IPS DF 6.9 (cell line): ENCODE results near the gene CENPE.

Experiments
- DNase-seq: peaks from one replicate; pipeline ENCODE4 v3.0.0-alpha.2; 2013; ENCODE audit warnings: low read depth, low spot score
- H3K27ac ChIP-seq: one replicate; pipeline ENCODE4 v1.5.1; 2013; ENCODE audit warnings: low read length, control low read depth
- H3K27me3 ChIP-seq: 2 replicates; pipeline ENCODE4 v1.6.1; 2013; ENCODE audit warnings: mild to moderate bottlenecking, low read length; ENCODE audit not compliant: control insufficient read depth, insufficient read depth
- H3K36me3 ChIP-seq: 2 replicates; pipeline ENCODE4 v1.6.1; 2013; ENCODE audit warnings: low read length; ENCODE audit not compliant: control insufficient read depth, insufficient read depth
- H3K4me1 ChIP-seq: 2 replicates; pipeline ENCODE4 v1.6.1; 2013; ENCODE audit warnings: low read length; ENCODE audit not compliant: control insufficient read depth, insufficient read depth
- H3K4me3 ChIP-seq: 2 replicates; pipeline ENCODE4 v1.5.1; 2013; ENCODE audit warnings: mild to moderate bottlenecking, low read length
- H3K9me3 ChIP-seq: 2 replicates; pipeline ENCODE4 v1.6.1; 2013; ENCODE audit warnings: low read length, inconsistent platforms; ENCODE audit not compliant: control insufficient read depth, insufficient read depth
- WGBS: extraction: QIAGEN DNeasy Blood & Tissue Kit; methylation state at CpG from one replicate; pipeline ENCODE4 v1.1.7; 2013; ENCODE audit warnings: mixed read lengths, missing lambda C conversion rate; ENCODE audit not compliant: insufficient read length, insufficient coverage; 5-methylcytosine and 5-hydroxymethylcytosine counted together

Gene CENPE

GRCh38 chr4:103129174-103129573 lies 69.0 kb downstream of the CENPE start:
- WGBS, result no CpG with 5 or more reads among the region's 8 CpGs
- no peak for DNase-seq

GRCh38 chr4:103126126-103126525 lies 72.0 kb downstream of the CENPE start:
- H3K27me3 ChIP-seq, result no peaks in the 10 kb centered on the region
- no CpG with 5 or more reads among the region's 3 CpGs for WGBS
- H3K4me3 ChIP-seq, result no peak overlapping the region
- no peaks in the 10 kb centered on the region; the same call in 1 of the 2 replicates for H3K36me3 ChIP-seq
- no peak for DNase-seq
- no peak overlapping the region for H3K27ac ChIP-seq
- no peaks in the 10 kb centered on the region for H3K9me3 ChIP-seq
- H3K4me1 ChIP-seq, result no peaks in the 10 kb centered on the region

More at GRCh38 chr4:103129174-103129573, 69.0 kb downstream of the CENPE start:
- 0 out of 2 replicates have a peak, but pooled peaks cover 4% of the 10 kb centered on the region for H3K36me3 ChIP-seq
- H3K9me3 ChIP-seq, result no peaks in the 10 kb centered on the region
- no peaks in the 10 kb centered on the region for H3K27me3 ChIP-seq
- H3K27ac ChIP-seq, result no peak overlapping the region
- no peaks in the 10 kb centered on the region for H3K4me1 ChIP-seq
- no peak overlapping the region for H3K4me3 ChIP-seq

GRCh38 chr4:103123114-103123513 lies 75.0 kb downstream of the CENPE start:
- H3K9me3 ChIP-seq, result no peaks in the 10 kb centered on the region
- no peaks in the 10 kb centered on the region for H3K4me1 ChIP-seq
- no peak for DNase-seq
- no peaks in the 10 kb centered on the region for H3K27me3 ChIP-seq
- no CpG with 5 or more reads among the region's 3 CpGs for WGBS
- no peak overlapping the region for H3K27ac ChIP-seq
- no peaks in the 10 kb centered on the region; the same call in 1 of the 2 replicates for H3K36me3 ChIP-seq
- H3K4me3 ChIP-seq, result no peak overlapping the region

GRCh38 chr4:103118166-103118565 lies 80.0 kb downstream of the CENPE start:
- no peak for DNase-seq
- Histone ChIP-seq H3K9me3 (no peaks in the 10 kb centered on the region), H3K4me3 (no peak overlapping the region), H3K36me3 (no peaks in the 10 kb centered on the region; the same call in 1 of the 2 replicates), H3K27me3 (no peaks in the 10 kb centered on the region), H3K27ac (no peak overlapping the region), H3K4me1 (no peaks in the 10 kb centered on the region)
- WGBS, result 100% methylated on average over 1 of the region's 1 CpG

- no peak overlapping the region for H3K4me3 ChIP-seq
- no peaks in the 10 kb centered on the region for H3K4me1 ChIP-seq
- no peak overlapping the region for H3K27ac ChIP-seq
- H3K36me3 ChIP-seq, result peaks cover 9% of the 10 kb centered on the region; the same call in 1 of the 2 replicates
- no CpG with 5 or more reads among the region's 4 CpGs for WGBS
- no peaks in the 10 kb centered on the region for H3K9me3 ChIP-seq
- H3K27me3 ChIP-seq, result no peaks in the 10 kb centered on the region
- DNase-seq, result no peak
Measured at GRCh38 chr4:103111598-103111997, 86.5 kb downstream of the CENPE start.

GRCh38 chr4:103108542-103108941 lies 89.6 kb downstream of the CENPE start:
- H3K4me3 ChIP-seq, result no peak overlapping the region
- H3K27ac ChIP-seq, result no peak overlapping the region
- no CpG with 5 or more reads among the region's 4 CpGs for WGBS
- no peaks in the 10 kb centered on the region for H3K9me3 ChIP-seq
- H3K27me3 ChIP-seq, result no peaks in the 10 kb centered on the region
- DNase-seq, result no peak
- H3K4me1 ChIP-seq, result no peaks in the 10 kb centered on the region
- peaks cover 9% of the 10 kb centered on the region; the same call in 1 of the 2 replicates for H3K36me3 ChIP-seq

GRCh38 chr4:103105558-103106356 lies 92.4 kb downstream of the CENPE start:
- no CpG with 5 or more reads among the region's 2 CpGs for WGBS
- H3K36me3 ChIP-seq, result peaks cover 9% of the 10 kb centered on the region; the same call in 1 of the 2 replicates
- H3K27ac ChIP-seq, result no peak overlapping the region
- H3K4me1 ChIP-seq, result no peaks in the 10 kb centered on the region
- H3K9me3 ChIP-seq, result no peaks in the 10 kb centered on the region
- no peaks in the 10 kb centered on the region for H3K27me3 ChIP-seq
- DNase-seq, result no peak
- H3K4me3 ChIP-seq, result no peak overlapping the region

GRCh38 chr4:103104886-103105285 lies 93.3 kb downstream of the CENPE start:
- Histone ChIP-seq H3K27ac (no peak overlapping the region), H3K9me3 (no peaks in the 10 kb centered on the region), H3K36me3 (peaks cover 9% of the 10 kb centered on the region; the same call in 1 of the 2 replicates), H3K4me1 (no peaks in the 10 kb centered on the region), H3K27me3 (no peaks in the 10 kb centered on the region), H3K4me3 (no peak overlapping the region)
- DNase-seq, result no peak
- no CpG with 5 or more reads among the region's 3 CpGs for WGBS

- no peak for DNase-seq
- Histone ChIP-seq H3K4me3 (no peak overlapping the region), H3K36me3 (no peaks in the 10 kb centered on the region), H3K4me1 (no peaks in the 10 kb centered on the region), H3K27me3 (no peaks in the 10 kb centered on the region), H3K27ac (no peak overlapping the region), H3K9me3 (no peaks in the 10 kb centered on the region)
- no CpG with 5 or more reads among the region's 5 CpGs for WGBS
Measured at GRCh38 chr4:103100691-103101090, 97.5 kb downstream of the CENPE start.

GRCh38 chr4:103099691-103100392 lies 98.3 kb downstream of the CENPE start, which contains the start of gene BDH2:
BDH2 (minus strand) TSS chr4:103099834; CDS start chr4:103096254, 3,580 bp downstream.
- peak within 1 kb of the TSS; percentile 22; the same call in 1 of the 2 replicates for H3K4me3 ChIP-seq
- DNase-seq, result peak; percentile 48
- no CpG with 5 or more reads among the region's 11 CpGs for WGBS

More at GRCh38 chr4:103099691-103100392, 98.3 kb downstream of the CENPE start, which contains the start of gene BDH2:
- Histone ChIP-seq H3K36me3 (no peaks in the 10 kb centered on the region), H3K9me3 (no peaks in the 10 kb centered on the region), H3K4me1 (no peaks in the 10 kb centered on the region), H3K27ac (no peak within 1 kb of the TSS), H3K27me3 (no peaks in the 10 kb centered on the region)
